HepG2 (cell line): ENCODE results near the gene IL1RAPL1. TPM values are rescaled to one million over a fixed set of nuclear protein-coding genes. Genes with fewer than 3 reads are reported as not detected.

Experiments used
- EP300 ChIP-seq, 3 experiments: sonication (generic) in 1 of 3; formaldehyde crosslinking in 1 of 3; IDR thresholded peaks; 2 replicates each; pipeline versions ENCODE4 v1.5.1 to v1.6.1; 2011 to 2020; ENCODE audit warnings: low read depth in 2 of 3, low read length in 2 of 3, borderline replicate concordance in 1 of 3, improper control_type of control experiment in 1 of 3, mild to moderate bottlenecking in 1 of 3, missing genetic modification reagents in 1 of 3, moderate library complexity in 1 of 3
- KLF13 ChIP-seq: sonication (generic); formaldehyde crosslinking; IDR thresholded peaks from 2 replicates; pipeline ENCODE4 v1.4.0; 2020; ENCODE audit warnings: mild to moderate bottlenecking, missing genetic modification reagents
- MEIS2 ChIP-seq: sonication (generic); formaldehyde crosslinking; IDR thresholded peaks from 2 replicates; pipeline ENCODE4 v1.9.0; 2021; ENCODE audit warnings: mild to moderate bottlenecking, missing genetic modification reagents
- NFKB2 ChIP-seq: sonication (generic); formaldehyde crosslinking; IDR thresholded peaks from 2 replicates; pipeline ENCODE4 v1.4.0; 2020; ENCODE audit warnings: missing genetic modification reagents, borderline replicate concordance
- NFYC ChIP-seq: IDR thresholded peaks from 2 replicates; pipeline ENCODE4 v1.6.1; 2016; ENCODE audit warnings: missing genetic modification reagents, missing compliant biosample characterization
- NPAS2 ChIP-seq: sonication (generic); formaldehyde crosslinking; IDR thresholded peaks from 2 replicates; pipeline ENCODE4 v1.8.0; 2022; ENCODE audit warnings: mild to moderate bottlenecking, missing genetic modification reagents, borderline replicate concordance
- ZBTB3 ChIP-seq: sonication (generic); formaldehyde crosslinking; IDR thresholded peaks from 2 replicates; pipeline ENCODE4 v1.4.0; 2020; ENCODE audit warnings: low read depth, mild to moderate bottlenecking, moderate library complexity, missing genetic modification reagents, borderline replicate concordance
- ZC3H13 ChIP-seq: sonication (generic); formaldehyde crosslinking; IDR thresholded peaks from 2 replicates; pipeline ENCODE4 v1.8.1; 2023; ENCODE audit warnings: mild to moderate bottlenecking, missing genetic modification reagents, moderate library complexity
- ZNF253 ChIP-seq: sonication (generic); formaldehyde crosslinking; IDR thresholded peaks from 2 replicates; pipeline ENCODE4 v1.8.0; 2022; ENCODE audit warnings: mild to moderate bottlenecking, missing genetic modification reagents, borderline replicate concordance
- ZNF609 ChIP-seq: sonication (generic); formaldehyde crosslinking; IDR thresholded peaks from 2 replicates; pipeline ENCODE4 v1.4.0; 2020; ENCODE audit warnings: mild to moderate bottlenecking, missing genetic modification reagents, borderline replicate concordance
- ZNF775 ChIP-seq: sonication (generic); formaldehyde crosslinking; IDR thresholded peaks from 2 replicates; pipeline ENCODE4 v1.4.0; 2020; ENCODE audit warnings: missing genetic modification reagents, mild to moderate bottlenecking, moderate library complexity, borderline replicate concordance
- polyA plus RNA-seq, 8 experiments: library from polyadenylated mRNA; depleted of rRNA in 3 of 8; stranded (reverse) in 7 of 8; unstranded in 1 of 8; fragments of >200 nt; fragmentation: Illumina TruSeq in 4 of 8; extraction: Trizol in 4 of 8; gene quantifications; 2 replicates each; pipeline versions ENCODE4 v1.2.1 to v1.2.3, GENCODE V29; 2011 to 2016; ENCODE audit warnings: low read depth in 4 of 8, missing spikeins in 1 of 8, mixed read lengths in 1 of 8; ENCODE audit not compliant: insufficient read depth in 1 of 8
- total RNA-seq, 5 experiments: library from RNA; depleted of rRNA; stranded (reverse); fragments of >200 nt; fragmentation: Illumina TruSeq; extraction: Trizol; gene quantifications; 2 replicates each; pipeline ENCODE4 v1.2.3, GENCODE V29; 2016; ENCODE audit warnings: low read depth in 1 of 5

IL1RAPL1 gene
- total and polyA plus RNA-seq, 2 of the 13 experiments (the other 11 are each of a cell fraction or from before 2014, with no cell fraction given) = 0.04 TPM; not detected in 1

GRCh38 chrX:29275928-29276327 is 688.7 kb downstream of the IL1RAPL1 start (continued):
- TF ChIP-seq ZNF609 (CRISPR knock-in tag) = no peak
- TF ChIP-seq NFKB2 (CRISPR knock-in tag) = no peak
- no peak for TF ChIP-seq NPAS2 (CRISPR knock-in tag)
- TF ChIP-seq ZC3H13 (CRISPR knock-in tag) = no peak
- no peak for TF ChIP-seq NFYC (CRISPR knock-in tag)
- no peak for TF ChIP-seq KLF13 (CRISPR knock-in tag)
- no peak for TF ChIP-seq ZNF253 (CRISPR knock-in tag)
- TF ChIP-seq ZBTB3 (CRISPR knock-in tag) = no peak
- no peak for TF ChIP-seq EP300 (IDR thresholded peaks at IDR 0.05; ENCODE audit: low read depth in 2 of 2, low read length in 2 of 2)
- TF ChIP-seq EP300 (CRISPR knock-in tag; IDR thresholded peaks at IDR 0.05; ENCODE audit: borderline replicate concordance) = no peak
- TF ChIP-seq ZNF775 = no peak
- no peak for TF ChIP-seq MEIS2
